GM21737 (cell line): ENCODE data around the gene FOXP1.

Experiments
- ATAC-seq: cut with Tn5 transposase; IDR thresholded peaks from one replicate; pipeline ENCODE4 v1.9.1; 2021; ENCODE audit warnings: mild to moderate bottlenecking, moderate library complexity; ENCODE audit not compliant: unreplicated experiment

Gene FOXP1

GRCh38 chr3:71288269-71288930 is 295.1 kb downstream of the FOXP1 start:
- no peak for ATAC-seq

- no peak for ATAC-seq
These were observed 298.4 kb downstream of the FOXP1 start for GRCh38 chr3:71285086-71285485.

GRCh38 chr3:71282976-71283375 is 300.6 kb downstream of the FOXP1 start:
- no peak for ATAC-seq

GRCh38 chr3:71281280-71281679 is 302.2 kb downstream of the FOXP1 start:
- ATAC-seq: no peak

GRCh38 chr3:71277341-71277740 is 306.2 kb downstream of the FOXP1 start:
- no peak for ATAC-seq

GRCh38 chr3:71276531-71276930 is 307.0 kb downstream of the FOXP1 start:
- no peak for ATAC-seq

GRCh38 chr3:71273453-71273852 is 310.1 kb downstream of the FOXP1 start:
- ATAC-seq: no peak

GRCh38 chr3:71271596-71271995 is 311.9 kb downstream of the FOXP1 start:
- no peak for ATAC-seq

GRCh38 chr3:71269906-71270305 is 313.6 kb downstream of the FOXP1 start:
- ATAC-seq: no peak

- no peak for ATAC-seq
These were observed 315.0 kb downstream of the FOXP1 start for GRCh38 chr3:71268462-71268999.

- no peak for ATAC-seq
These were observed 316.7 kb downstream of the FOXP1 start for GRCh38 chr3:71266875-71267274.

GRCh38 chr3:71265365-71265915 is 318.1 kb downstream of the FOXP1 start:
- ATAC-seq: no peak

- no peak for ATAC-seq
These were observed 318.7 kb downstream of the FOXP1 start for GRCh38 chr3:71264840-71265239.

- ATAC-seq: no peak
These were observed 320.9 kb downstream of the FOXP1 start for GRCh38 chr3:71262364-71263265.

GRCh38 chr3:71260782-71261181 is 322.7 kb downstream of the FOXP1 start:
- ATAC-seq: peak; percentile 68

GRCh38 chr3:71258526-71258925 is 325.0 kb downstream of the FOXP1 start:
- no peak for ATAC-seq

GRCh38 chr3:71258116-71258515 is 325.4 kb downstream of the FOXP1 start:
- ATAC-seq: no peak

- ATAC-seq: no peak
These were observed 328.0 kb downstream of the FOXP1 start for GRCh38 chr3:71255498-71255897.

- no peak for ATAC-seq
These were observed 329.1 kb downstream of the FOXP1 start for GRCh38 chr3:71254281-71255057.

- ATAC-seq: no peak
These were observed 330.4 kb downstream of the FOXP1 start for GRCh38 chr3:71253169-71253568.

GRCh38 chr3:71252466-71252865 is 331.1 kb downstream of the FOXP1 start:
- ATAC-seq: no peak
